ENCODE data around the gene CMA1.

DNA sequence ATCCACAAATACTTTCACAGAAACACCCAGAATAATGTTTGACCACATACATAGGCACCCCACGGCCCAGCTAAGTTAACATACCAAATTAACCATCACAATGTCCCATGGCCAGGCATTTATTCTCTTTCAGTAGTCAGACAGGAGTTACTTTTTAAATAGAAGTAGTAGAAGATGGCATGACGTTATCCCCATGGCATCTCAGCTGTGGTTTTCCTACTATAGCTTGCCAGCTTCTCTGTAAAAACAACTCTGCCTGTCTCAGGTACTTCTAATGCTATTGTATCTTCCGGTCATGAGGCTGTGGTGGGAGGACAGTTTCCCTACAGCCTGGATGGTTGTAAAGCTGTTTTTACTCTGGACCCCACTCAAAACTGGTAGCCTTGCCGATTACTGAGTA is 48.7 kb upstream of the CMA1 start:
- TF ChIP-seq, protein P1, sequence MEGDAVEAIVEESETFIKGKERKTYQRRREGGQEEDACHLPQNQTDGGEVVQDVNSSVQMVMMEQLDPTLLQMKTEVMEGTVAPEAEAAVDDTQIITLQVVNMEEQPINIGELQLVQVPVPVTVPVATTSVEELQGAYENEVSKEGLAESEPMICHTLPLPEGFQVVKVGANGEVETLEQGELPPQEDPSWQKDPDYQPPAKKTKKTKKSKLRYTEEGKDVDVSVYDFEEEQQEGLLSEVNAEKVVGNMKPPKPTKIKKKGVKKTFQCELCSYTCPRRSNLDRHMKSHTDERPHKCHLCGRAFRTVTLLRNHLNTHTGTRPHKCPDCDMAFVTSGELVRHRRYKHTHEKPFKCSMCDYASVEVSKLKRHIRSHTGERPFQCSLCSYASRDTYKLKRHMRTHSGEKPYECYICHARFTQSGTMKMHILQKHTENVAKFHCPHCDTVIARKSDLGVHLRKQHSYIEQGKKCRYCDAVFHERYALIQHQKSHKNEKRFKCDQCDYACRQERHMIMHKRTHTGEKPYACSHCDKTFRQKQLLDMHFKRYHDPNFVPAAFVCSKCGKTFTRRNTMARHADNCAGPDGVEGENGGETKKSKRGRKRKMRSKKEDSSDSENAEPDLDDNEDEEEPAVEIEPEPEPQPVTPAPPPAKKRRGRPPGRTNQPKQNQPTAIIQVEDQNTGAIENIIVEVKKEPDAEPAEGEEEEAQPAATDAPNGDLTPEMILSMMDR (IDR thresholded peaks at IDR 0.05) = no peak
- TF ChIP-seq POLR2A (IDR thresholded peaks at IDR 0.05) = no peak

Data from thyroid gland (tissue), 4 donors.